IMR-90 (cell line): ENCODE data around the gene TFAP2B. TPM values are rescaled to one million over a fixed set of nuclear protein-coding genes. Genes with fewer than 3 reads are reported as not detected.

Experiments
- ATAC-seq: fragments of 200-7000 bp; cut with Tn5 transposase; 2 replicates; pipeline ENCODE4 v1.9.1; 2020; ENCODE audit warnings: low read depth, mild to moderate bottlenecking, moderate library complexity
- BruUV-seq: library from RNA; stranded (reverse); fragments of 400-500 nt; replicated peaks from 2 replicates; lab custom pipeline; 2021; lab: Mats Ljungman, UMichigan
- CTCF ChIA-PET: fragments of 300-600 bp; formaldehyde crosslinking; extraction: SDS; loops from one replicate; lab custom pipeline; 2021; ENCODE audit warnings: antibody characterized with exemption; lab: Yijun Ruan, JAX
- POLR2A ChIA-PET: fragments of 300-600 bp; sonication (Branson Sonifier 250); formaldehyde crosslinking; loops from one replicate; lab custom pipeline; 2022; ENCODE audit warnings: antibody characterized with exemption; ENCODE audit not compliant: unreplicated experiment; lab: Charles Lee
- DNase-seq: peaks from one replicate; pipeline ENCODE4 v3.0.0; 2013
- H2AFZ ChIP-seq: replicated peaks from 2 replicates; pipeline ENCODE3; 2013; ENCODE audit warnings: low read length, mild to moderate bottlenecking; ENCODE audit not compliant: poor library complexity
- H2AK5ac ChIP-seq: 2 replicates; pipeline ENCODE4 v1.6.1; 2013; ENCODE audit warnings: low read depth, low read length, inconsistent platforms
- H2AK9ac ChIP-seq: replicated peaks from 2 replicates; pipeline ENCODE3; 2013; ENCODE audit warnings: mild to moderate bottlenecking, low read depth, low read length, moderate library complexity; ENCODE audit not compliant: poor library complexity
- H2BK120ac ChIP-seq: 2 replicates; pipeline ENCODE4 v1.6.1; 2013; ENCODE audit warnings: low read depth, low read length, inconsistent platforms
- H2BK15ac ChIP-seq: 3 replicates; pipeline ENCODE4 v1.6.1; 2013; ENCODE audit warnings: low read depth, low read length, inconsistent platforms
- H2BK20ac ChIP-seq: 2 replicates; pipeline ENCODE4 v1.6.1; 2013; ENCODE audit warnings: low read depth, mild to moderate bottlenecking, inconsistent platforms, low read length, moderate library complexity
- H2BK5ac ChIP-seq: 2 replicates; pipeline ENCODE4 v1.6.1; 2013; ENCODE audit warnings: mild to moderate bottlenecking, low read depth, low read length, inconsistent platforms; ENCODE audit not compliant: poor library complexity, severe bottlenecking
- H3K14ac ChIP-seq: replicated peaks from 2 replicates; pipeline ENCODE4 v1.6.1; 2013; ENCODE audit warnings: low read depth, low read length, inconsistent platforms
- H3K18ac ChIP-seq: 2 replicates; pipeline ENCODE4 v1.6.1; 2013; ENCODE audit warnings: low read depth, low read length, control low read depth
- H3K23ac ChIP-seq: 2 replicates; pipeline ENCODE4 v1.6.1; 2013; ENCODE audit warnings: low read depth, low read length, inconsistent platforms
- H3K27ac ChIP-seq: 2 replicates; pipeline ENCODE4 v1.5.1; 2013; ENCODE audit warnings: mild to moderate bottlenecking, control low read depth, low read length; ENCODE audit not compliant: insufficient read depth
- H3K27me3 ChIP-seq: 2 replicates; pipeline ENCODE4 v1.6.1; 2013; ENCODE audit warnings: low read length; ENCODE audit not compliant: control insufficient read depth, insufficient read depth
- H3K36me3 ChIP-seq: 2 replicates; pipeline ENCODE4 v1.6.1; 2013; ENCODE audit warnings: low read length, mixed read lengths; ENCODE audit not compliant: control insufficient read depth, insufficient read depth
- H3K4ac ChIP-seq: 2 replicates; pipeline ENCODE4 v1.6.1; 2013; ENCODE audit warnings: low read depth, low read length, inconsistent platforms
- H3K4me1 ChIP-seq: 2 replicates; pipeline ENCODE4 v1.6.1; 2013; ENCODE audit warnings: low read length, mixed read lengths; ENCODE audit not compliant: control insufficient read depth, insufficient read depth
- H3K4me2 ChIP-seq: 2 replicates; pipeline ENCODE4 v1.6.1; 2013; ENCODE audit warnings: low read depth, mild to moderate bottlenecking, control low read depth, low read length, moderate library complexity
- H3K4me3 ChIP-seq: 2 replicates; pipeline ENCODE4 v1.5.1; 2013; ENCODE audit warnings: low read depth, mild to moderate bottlenecking, control low read depth, low read length, moderate library complexity; ENCODE audit not compliant: insufficient read depth
- H3K56ac ChIP-seq: 2 replicates; pipeline ENCODE4 v1.6.1; 2013; ENCODE audit warnings: low read length, inconsistent platforms; ENCODE audit not compliant: insufficient read depth; ENCODE audit errors: extremely low read depth
- H3K79me1 ChIP-seq, 2 experiments: 2 replicates each; pipeline ENCODE4 v1.6.1; 2013; ENCODE audit warnings: low read length in 2 of 2, inconsistent platforms in 1 of 2, low read depth in 1 of 2
- H3K9ac ChIP-seq: 2 replicates; pipeline ENCODE4 v1.6.1; 2013; ENCODE audit warnings: low read depth, low read length, control low read depth
- H3K9me1 ChIP-seq: 2 replicates; pipeline ENCODE4 v1.6.1; 2013; ENCODE audit warnings: low read length, inconsistent platforms; ENCODE audit not compliant: insufficient read depth
- H3K9me3 ChIP-seq: 2 replicates; pipeline ENCODE4 v1.6.1; 2013; ENCODE audit warnings: low read length; ENCODE audit not compliant: control insufficient read depth, insufficient read depth
- H4K20me1 ChIP-seq: 2 replicates; pipeline ENCODE4 v1.6.1; 2013; ENCODE audit warnings: low read length, inconsistent platforms; ENCODE audit not compliant: insufficient read depth
- H4K5ac ChIP-seq: 2 replicates; pipeline ENCODE4 v1.6.1; 2013; ENCODE audit warnings: mild to moderate bottlenecking, low read depth, low read length, control low read depth
- H4K8ac ChIP-seq, 2 experiments: 2 replicates each; pipeline ENCODE4 v1.6.1; 2013; ENCODE audit warnings: low read depth in 2 of 2, low read length in 2 of 2, control low read depth in 1 of 2, inconsistent platforms in 1 of 2
- H4K91ac ChIP-seq: 2 replicates; pipeline ENCODE4 v1.6.1; 2013; ENCODE audit warnings: low read depth, low read length, inconsistent platforms; ENCODE audit not compliant: insufficient read depth
- CHD1 ChIP-seq: IDR thresholded peaks from 2 replicates; pipeline ENCODE4 v1.6.1; 2012; ENCODE audit warnings: low read depth, low read length, improper control_type of control experiment
- CTCF ChIP-seq: conservative IDR thresholded peaks from 2 replicates; pipeline ENCODE4 v1.5.1; 2012; ENCODE audit warnings: mild to moderate bottlenecking, low read depth, low read length, improper control_type of control experiment
- ELK1 ChIP-seq: fragments of 150-350 bp; IDR thresholded peaks from 2 replicates; pipeline ENCODE4 v1.6.1; 2016; ENCODE audit warnings: low read depth, mild to moderate bottlenecking, low read length, moderate library complexity, borderline replicate concordance
- FOS ChIP-seq: fragments of 150-350 bp; IDR thresholded peaks from 2 replicates; pipeline ENCODE4 v1.6.1; 2016; ENCODE audit warnings: low read depth, low read length
- NFE2L2 ChIP-seq: fragments of 150-350 bp; IDR thresholded peaks from 2 replicates; pipeline ENCODE4 v1.6.1; 2016; ENCODE audit warnings: low read depth, mild to moderate bottlenecking, low read length
- RAD21 ChIP-seq: IDR thresholded peaks from 2 replicates; pipeline ENCODE4 v1.6.1; 2012; ENCODE audit warnings: low read length, improper control_type of control experiment
- RFX5 ChIP-seq: IDR thresholded peaks from 2 replicates; pipeline ENCODE4 v1.8.0; 2012; ENCODE audit warnings: low read depth, mild to moderate bottlenecking, low read length, moderate library complexity
- WGBS, 2 experiments: methylation state at CpG; one replicate each; pipeline versions ENCODE4 v1.1.5 to v1.1.7; 2013; ENCODE audit warnings: missing lambda C conversion rate in 2 of 2; ENCODE audit not compliant: insufficient read length in 1 of 2; ENCODE audit errors: extremely low coverage in 2 of 2; 5-methylcytosine and 5-hydroxymethylcytosine counted together
- dilution Hi-C: fragments of 300-500 bp; cut with HindIII; formaldehyde crosslinking; loops from one replicate; pipeline ENCODE4 v1.14.3; 2018; ENCODE audit warnings: low sequenced_read_pairs; ENCODE audit not compliant: unreplicated experiment
- in situ Hi-C: fragments of 300-500 bp; cut with MboI; formaldehyde crosslinking; loops from 3 replicates; pipeline ENCODE4 v1.14.3; 2019; ENCODE audit warnings: low sequenced_read_pairs, inconsistent platforms, mixed read lengths
- intact Hi-C: fragments of 100-400 bp; cut with micrococcal nuclease; formaldehyde crosslinking; loops from 2 replicates; pipeline ENCODE4 v1.10.0; 2022
- polyA plus RNA-seq, 3 experiments: library from polyadenylated mRNA; depleted of rRNA; stranded (reverse); fragments of >200 nt; gene quantifications; 2 replicates each; pipeline ENCODE4 v1.2.3, GENCODE V29; 2012; ENCODE audit warnings: low replicate concordance in 1 of 3
- total RNA-seq: library from RNA; depleted of rRNA; stranded (reverse); fragments of >200 nt; gene quantifications from 2 replicates; pipeline ENCODE4 v1.2.3, GENCODE V29; 2012

TFAP2B gene
- total and polyA plus RNA-seq, 2 of the 4 experiments (the other 2 are of a cell fraction): not detected

GRCh38 chr6:50820869-50821264 lies 2.2 kb downstream of the TFAP2B start:
- H2AFZ ChIP-seq: no peak overlapping the region
- H3K4ac ChIP-seq: no peak overlapping the region
- no peaks in the 10 kb centered on the region for H4K20me1 ChIP-seq
- H3K4me2 ChIP-seq: no peak overlapping the region
- no TSS peak for BruUV-seq
- in situ Hi-C loops: loop anchor here (25.0 kb wide), 1 partner anchor 1191 kb away; no protein-coding TSS in a partner anchor
- H3K9me1 ChIP-seq: no peaks in the 10 kb centered on the region
- intact Hi-C loops: no loop called here
- dilution Hi-C loops: no loop called here
- ChIA-PET CTCF (no interaction called here), POLR2A (no interaction called here)
- H4K91ac ChIP-seq: no peak overlapping the region
- no peak overlapping the region for H3K4me3 ChIP-seq
- H3K56ac ChIP-seq: no peak overlapping the region
- H4K8ac ChIP-seq: no peak overlapping the region
- H3K79me1 ChIP-seq: no peaks in the 10 kb centered on the region
- no peak for ATAC-seq
- no CpG with 5 or more reads among the region's 5 CpGs for WGBS, 2 experiments
- H3K9ac ChIP-seq: no peak overlapping the region
- no peak overlapping the region for H2BK120ac ChIP-seq
- H3K27me3 ChIP-seq: peaks cover 64% of the 10 kb centered on the region
- H4K5ac ChIP-seq: no peak overlapping the region
- no peak overlapping the region for H2BK5ac ChIP-seq
- H2AK5ac ChIP-seq: no peak overlapping the region
- H3K36me3 ChIP-seq: no peaks in the 10 kb centered on the region
- no peak overlapping the region for H3K18ac ChIP-seq
- no peaks in the 10 kb centered on the region for H3K4me1 ChIP-seq
- H3K27ac ChIP-seq: no peak overlapping the region
- no peaks in the 10 kb centered on the region; the same call in 1 of the 2 replicates for H3K9me3 ChIP-seq
- no peak overlapping the region for H2BK20ac ChIP-seq
- H2BK15ac ChIP-seq: no peak overlapping the region
- H3K23ac ChIP-seq: no peak overlapping the region; the same call in 1 of the 2 replicates
- H3K14ac ChIP-seq: no peak overlapping the region
- no peak overlapping the region for H2AK9ac ChIP-seq
- TF ChIP-seq CTCF (no peak), ELK1 (no peak), NFE2L2 (no peak), RAD21 (no peak), FOS (no peak), RFX5 (no peak), CHD1 (no peak)
- DNase-seq: no peak
